ENCODE results near the gene MYL7.

GRCh38 chr7:44094365-44094764 is 46.8 kb downstream of the MYL7 start:
- TF ChIP-seq, protein P1, sequence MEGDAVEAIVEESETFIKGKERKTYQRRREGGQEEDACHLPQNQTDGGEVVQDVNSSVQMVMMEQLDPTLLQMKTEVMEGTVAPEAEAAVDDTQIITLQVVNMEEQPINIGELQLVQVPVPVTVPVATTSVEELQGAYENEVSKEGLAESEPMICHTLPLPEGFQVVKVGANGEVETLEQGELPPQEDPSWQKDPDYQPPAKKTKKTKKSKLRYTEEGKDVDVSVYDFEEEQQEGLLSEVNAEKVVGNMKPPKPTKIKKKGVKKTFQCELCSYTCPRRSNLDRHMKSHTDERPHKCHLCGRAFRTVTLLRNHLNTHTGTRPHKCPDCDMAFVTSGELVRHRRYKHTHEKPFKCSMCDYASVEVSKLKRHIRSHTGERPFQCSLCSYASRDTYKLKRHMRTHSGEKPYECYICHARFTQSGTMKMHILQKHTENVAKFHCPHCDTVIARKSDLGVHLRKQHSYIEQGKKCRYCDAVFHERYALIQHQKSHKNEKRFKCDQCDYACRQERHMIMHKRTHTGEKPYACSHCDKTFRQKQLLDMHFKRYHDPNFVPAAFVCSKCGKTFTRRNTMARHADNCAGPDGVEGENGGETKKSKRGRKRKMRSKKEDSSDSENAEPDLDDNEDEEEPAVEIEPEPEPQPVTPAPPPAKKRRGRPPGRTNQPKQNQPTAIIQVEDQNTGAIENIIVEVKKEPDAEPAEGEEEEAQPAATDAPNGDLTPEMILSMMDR (IDR thresholded peaks at IDR 0.05), result no peak
- TF ChIP-seq POLR2A (IDR thresholded peaks at IDR 0.05), result no peak

Measured in gastroesophageal sphincter (tissue), 3 donors.